Ovary (tissue), 3 donors: ENCODE measurements around the gene FNTB.

Experiments used
- CTCF ChIP-seq, 3 donors: fragments of 450-650 bp in 2 of 3; fragments of 200-600 bp in 1 of 3; IDR thresholded peaks; one replicate each; pipeline versions ENCODE4 v1.5.1 to v1.8.0; 2016 to 2022; ENCODE audit warnings: antibody characterized with exemption in 3 of 3, mild to moderate bottlenecking in 1 of 3
- EP300 ChIP-seq: sonication (generic); formaldehyde crosslinking; IDR thresholded peaks from one replicate; pipeline ENCODE4 v1.6.1; 2017; ENCODE audit warnings: antibody characterized with exemption
- donor health status: DM: no; HTN: no; CAD: no.

GRCh38 chr14:65098586-65098985, 111.9 kb downstream of the FNTB start:
- TF ChIP-seq CTCF (IDR thresholded peaks at IDR 0.05), result no peak
- no peak for TF ChIP-seq EP300
